ENCODE results near the gene IFIT2.
"Not testable (repeated sequence)": the region's sequence is repeated elsewhere in the genome, so short reads cannot be mapped to it uniquely, and the experiment has no call there.

The IFIT2 gene

DNA sequence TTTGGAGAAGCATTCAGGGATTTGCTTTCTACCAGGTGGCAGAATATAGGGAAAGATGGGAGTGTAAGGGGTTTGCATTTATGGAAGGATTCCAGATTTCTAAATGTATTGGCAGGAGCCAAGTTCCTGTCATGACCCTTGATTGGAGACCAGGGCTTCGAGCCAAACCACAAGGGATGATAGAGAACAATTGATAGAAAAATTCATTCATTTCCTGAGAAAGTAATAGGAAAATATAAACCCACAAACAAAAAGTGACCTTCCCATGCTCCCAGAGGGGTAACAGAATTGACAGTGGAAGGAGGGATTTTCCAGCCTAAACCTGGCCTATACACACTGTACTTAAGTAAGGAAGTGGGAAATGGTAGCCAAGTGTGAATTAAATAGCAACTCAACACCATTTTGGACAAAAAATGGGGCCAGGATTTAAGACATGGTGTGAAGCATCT lies 22.4 kb upstream of the IFIT2 start:
- in situ Hi-C loops (cut with MboI; ENCODE audit: low sequenced_read_pairs) = no loop called here

- in situ Hi-C loops (cut with MboI; ENCODE audit: low sequenced_read_pairs) = no loop called here
Measured at GRCh38 chr10:89280508-89280907, 21.3 kb upstream of the IFIT2 start.

DNA sequence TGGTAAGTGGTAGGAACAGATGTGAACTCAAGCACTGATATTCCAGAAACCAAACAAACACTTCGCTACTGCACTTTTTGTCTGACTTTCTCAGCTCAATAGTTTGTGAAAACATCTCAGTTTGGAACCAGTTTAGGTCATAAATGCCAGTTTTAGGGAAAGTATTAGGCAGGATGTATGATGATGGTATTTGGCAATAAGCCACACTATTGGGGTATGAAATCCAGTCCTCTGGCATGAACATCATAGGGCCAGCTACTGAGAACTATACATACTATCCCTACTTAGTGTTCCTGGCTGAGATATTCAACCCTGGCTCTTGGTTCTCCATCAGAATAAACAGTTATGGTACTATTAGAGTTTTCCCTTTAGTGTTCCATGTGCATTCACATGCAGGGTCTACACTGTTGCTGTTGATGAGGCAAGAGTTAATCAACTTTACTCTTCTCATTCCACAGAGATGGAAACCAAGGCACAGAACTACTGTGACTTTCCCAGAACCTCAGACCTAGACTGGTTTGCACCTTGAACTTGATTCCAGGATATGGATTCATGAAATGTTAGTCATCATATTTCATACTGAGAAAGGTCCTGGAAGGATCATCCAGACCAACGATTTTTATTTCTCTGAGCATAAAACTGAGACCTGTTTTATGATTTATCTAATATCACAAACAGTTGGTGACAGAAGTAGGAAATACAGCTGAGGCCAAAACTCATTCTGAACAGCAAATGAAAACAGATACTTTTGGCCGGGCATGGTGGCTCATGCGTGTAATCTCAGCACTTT lies 20.0 kb upstream of the IFIT2 start:
- in situ Hi-C loops (cut with MboI; ENCODE audit: low sequenced_read_pairs) = no loop called here

- in situ Hi-C loops (cut with MboI; ENCODE audit: low sequenced_read_pairs) = no loop called here
Measured at GRCh38 chr10:89283025-89283935, 18.6 kb upstream of the IFIT2 start.

DNA sequence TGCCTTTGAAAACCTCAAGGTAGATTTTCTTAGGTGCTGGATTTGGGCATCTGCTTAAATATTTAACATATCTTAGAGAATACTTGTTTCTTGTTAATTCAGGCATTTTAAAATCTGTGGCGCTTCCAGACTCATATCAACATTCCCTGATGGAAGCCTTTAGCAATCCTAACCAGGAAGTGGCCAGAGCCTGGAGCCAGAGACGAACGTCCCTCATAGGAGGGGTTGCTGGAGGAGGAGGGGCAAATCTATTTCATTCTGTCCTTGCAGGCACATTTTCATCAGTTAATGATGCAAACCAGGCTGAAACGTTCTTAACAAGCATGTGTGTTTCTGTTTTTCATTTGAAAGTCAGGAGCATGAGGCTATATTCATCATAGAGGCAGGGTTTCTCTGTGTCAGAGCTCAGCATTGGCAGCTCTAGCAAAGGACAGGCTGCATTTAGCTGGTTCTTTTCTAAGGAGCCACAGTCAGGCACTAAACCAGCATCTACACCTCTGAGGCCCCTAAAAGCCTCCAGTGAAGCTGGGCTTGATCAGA lies 17.8 kb upstream of the IFIT2 start:
- in situ Hi-C loops (cut with MboI; ENCODE audit: low sequenced_read_pairs) = no loop called here

- in situ Hi-C loops (cut with MboI; ENCODE audit: low sequenced_read_pairs) = not testable (repeated sequence)
Measured at GRCh38 chr10:89284711-89285110, 17.1 kb upstream of the IFIT2 start.

GRCh38 chr10:89285303-89285702 lies 16.5 kb upstream of the IFIT2 start:
- in situ Hi-C loops (cut with MboI; ENCODE audit: low sequenced_read_pairs) = not testable (repeated sequence)

DNA sequence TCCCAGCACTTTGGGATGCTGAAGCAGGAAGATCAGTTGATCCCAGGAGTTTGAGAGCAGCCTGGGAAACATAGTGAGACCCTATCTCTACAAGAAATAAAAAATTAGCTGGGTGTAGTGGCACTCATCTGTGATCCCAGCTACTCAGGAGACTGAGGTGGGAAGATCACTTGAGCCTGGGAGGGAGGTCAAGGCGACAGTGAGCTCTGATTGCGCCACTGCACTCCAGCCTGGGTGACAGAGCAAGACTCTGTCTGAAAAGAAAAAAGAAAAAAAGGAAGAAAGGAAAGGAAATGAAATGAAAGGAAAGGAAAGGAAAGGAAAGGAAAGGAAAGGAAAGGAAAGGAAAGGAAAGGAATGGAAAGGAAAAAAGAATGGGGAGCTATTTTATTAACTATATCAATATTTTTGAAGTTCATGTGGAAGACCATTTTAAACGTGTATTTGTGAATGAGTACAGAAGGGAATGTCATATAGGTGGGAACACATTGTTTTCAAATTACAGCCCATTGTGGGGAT lies 7.1 kb upstream of the IFIT2 start:
- in situ Hi-C loops (cut with MboI; ENCODE audit: low sequenced_read_pairs) = no loop called here

GRCh38 chr10:89295597-89295996 lies 6.2 kb upstream of the IFIT2 start:
- in situ Hi-C loops (cut with MboI; ENCODE audit: low sequenced_read_pairs) = no loop called here

DNA sequence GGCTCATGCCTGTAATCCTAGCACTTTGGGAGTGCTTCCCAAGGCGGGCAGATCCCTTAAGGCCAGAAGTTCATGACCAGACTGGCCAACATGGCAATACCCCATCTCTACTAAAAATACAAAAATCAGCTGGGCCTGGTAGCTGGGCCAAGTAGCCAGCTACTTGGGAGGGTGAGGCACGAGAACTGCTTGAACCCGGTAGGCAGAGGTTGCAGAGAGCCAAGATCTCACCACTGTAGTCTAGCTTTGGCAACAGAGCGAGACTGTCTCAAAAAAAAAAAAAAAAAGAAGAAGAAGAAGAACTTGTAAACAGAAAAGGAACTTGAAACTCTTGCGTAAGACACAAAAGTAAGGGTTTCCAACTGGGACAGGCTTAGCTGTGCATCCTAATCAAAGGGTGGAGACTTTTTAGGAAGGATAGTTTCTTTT lies 5.6 kb upstream of the IFIT2 start:
- in situ Hi-C loops (cut with MboI; ENCODE audit: low sequenced_read_pairs) = no loop called here

GRCh38 chr10:89297356-89297755 lies 4.5 kb upstream of the IFIT2 start:
- in situ Hi-C loops (cut with MboI; ENCODE audit: low sequenced_read_pairs) = no loop called here

- in situ Hi-C loops (cut with MboI; ENCODE audit: low sequenced_read_pairs) = no loop called here
Measured at GRCh38 chr10:89297791-89298190, 4.1 kb upstream of the IFIT2 start.

DNA sequence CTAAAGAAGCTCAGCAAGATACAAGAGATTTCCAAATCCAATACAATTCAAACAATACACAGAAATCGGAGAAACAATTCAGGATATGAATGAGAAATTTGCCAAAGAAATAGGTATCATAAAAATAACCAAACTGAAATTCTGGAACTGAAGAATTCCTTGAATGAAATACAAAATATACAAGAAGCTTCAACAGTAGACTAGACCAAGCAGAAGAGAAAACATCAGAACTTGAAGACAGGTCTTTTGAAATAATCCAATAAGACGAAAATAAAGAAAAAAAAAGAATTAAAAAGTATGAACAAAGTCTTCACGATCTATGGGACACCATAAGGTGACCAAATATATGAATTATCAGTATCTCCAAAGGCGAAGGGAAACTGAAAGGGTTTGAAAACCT lies 2.8 kb upstream of the IFIT2 start:
- in situ Hi-C loops (cut with MboI; ENCODE audit: low sequenced_read_pairs) = no loop called here

DNA sequence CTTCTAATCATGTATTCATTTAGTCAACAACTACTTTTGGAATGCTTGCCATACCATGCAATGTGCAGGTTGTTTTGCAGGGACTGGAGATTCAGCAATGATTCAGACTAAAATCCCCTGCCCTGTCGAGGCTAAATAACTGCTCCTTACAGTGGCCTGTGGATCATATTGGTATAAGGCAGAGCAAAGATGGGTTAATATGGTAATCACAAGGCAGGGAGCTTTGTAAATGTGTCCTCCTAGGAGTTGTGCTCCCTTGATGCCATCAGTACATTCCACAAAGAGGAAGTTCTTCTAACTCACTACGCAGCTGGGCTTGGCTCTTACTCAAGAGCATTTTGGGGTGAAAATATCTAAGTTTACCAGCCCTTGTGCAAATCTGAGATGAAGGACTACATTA lies 614 bp upstream of the IFIT2 start:
- in situ Hi-C loops (cut with MboI; ENCODE audit: low sequenced_read_pairs) = no loop called here

GRCh38 chr10:89302625-89303024 lies 779 bp downstream of the IFIT2 start:
- in situ Hi-C loops (cut with MboI; ENCODE audit: low sequenced_read_pairs) = no loop called here

- in situ Hi-C loops (cut with MboI; ENCODE audit: low sequenced_read_pairs) = no loop called here
Measured at GRCh38 chr10:89303161-89303560, 1.3 kb downstream of the IFIT2 start.

GRCh38 chr10:89304026-89304425 lies 2.2 kb downstream of the IFIT2 start:
- in situ Hi-C loops (cut with MboI; ENCODE audit: low sequenced_read_pairs) = no loop called here

- in situ Hi-C loops (cut with MboI; ENCODE audit: low sequenced_read_pairs) = no loop called here
Measured at GRCh38 chr10:89304446-89304845, 2.6 kb downstream of the IFIT2 start.

DNA sequence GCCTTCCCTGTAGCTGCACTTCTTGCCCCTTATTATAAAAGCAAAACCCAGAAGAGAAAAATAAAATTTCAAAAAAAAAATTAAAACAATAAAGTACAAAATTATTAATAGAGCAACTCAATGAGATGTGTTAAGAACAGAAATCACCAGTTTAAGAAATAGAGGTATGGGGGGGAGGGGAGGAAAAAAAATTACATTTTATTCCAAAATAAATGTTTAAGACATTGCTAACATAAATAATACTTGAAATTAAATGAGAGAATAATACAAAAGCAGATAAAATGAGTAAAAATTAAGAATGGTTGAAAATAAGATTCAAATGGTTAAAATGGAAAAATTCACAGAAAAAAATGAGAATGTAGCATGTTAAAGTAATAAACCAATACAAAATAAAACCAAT lies 3.1 kb downstream of the IFIT2 start:
- in situ Hi-C loops (cut with MboI; ENCODE audit: low sequenced_read_pairs) = no loop called here

DNA sequence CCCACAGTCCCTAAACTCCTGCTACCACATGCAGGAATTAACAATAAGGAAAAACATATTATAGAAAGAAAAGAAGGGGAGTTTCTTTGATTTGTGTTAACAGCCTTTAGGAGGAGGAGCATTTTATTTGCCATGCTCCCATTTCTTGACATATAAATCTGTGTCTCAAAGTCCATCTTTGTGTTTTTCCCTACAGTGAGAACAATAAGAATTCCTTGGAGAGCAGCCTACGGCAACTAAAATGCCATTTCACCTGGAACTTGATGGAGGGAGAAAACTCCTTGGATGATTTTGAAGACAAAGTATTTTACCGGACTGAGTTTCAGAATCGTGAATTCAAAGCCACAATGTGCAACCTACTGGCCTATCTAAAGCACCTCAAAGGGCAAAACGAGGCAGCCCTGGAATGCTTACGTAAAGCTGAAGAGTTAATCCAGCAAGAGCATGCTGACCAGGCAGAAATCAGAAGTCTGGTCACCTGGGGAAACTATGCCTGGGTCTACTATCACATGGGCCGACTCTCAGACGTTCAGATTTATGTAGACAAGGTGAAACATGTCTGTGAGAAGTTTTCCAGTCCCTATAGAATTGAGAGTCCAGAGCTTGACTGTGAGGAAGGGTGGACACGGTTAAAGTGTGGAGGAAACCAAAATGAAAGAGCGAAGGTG lies 4.1 kb downstream of the IFIT2 start:
- in situ Hi-C loops (cut with MboI; ENCODE audit: low sequenced_read_pairs) = no loop called here

Data from hTERT RPE-1 (cell line).